ENCODE data around the gene GNAI3. TPM values are rescaled to one million over a fixed set of nuclear protein-coding genes. Genes with fewer than 3 reads are reported as not detected.

Gene GNAI3
- total RNA-seq, 1 experiment from 2014 or later = 9.9 TPM

DNA sequence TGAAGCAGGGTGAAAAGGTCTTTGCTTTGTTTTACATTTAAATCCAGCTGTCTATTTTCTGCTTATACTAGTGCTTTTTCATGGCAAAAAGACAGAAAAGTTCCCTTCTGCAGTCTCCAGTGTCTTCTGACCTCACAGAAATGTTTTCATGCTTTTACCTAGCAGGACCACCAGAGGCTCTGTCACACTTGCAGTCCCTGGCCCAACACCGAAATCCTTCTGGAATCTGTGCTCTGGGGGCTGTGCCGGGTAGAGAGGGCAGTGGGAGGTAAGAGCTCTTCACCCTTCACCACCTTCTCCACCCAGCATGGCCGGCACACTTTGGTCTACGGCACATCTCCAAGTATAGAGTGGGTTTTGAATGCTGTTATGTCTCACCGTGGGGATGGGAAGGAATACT lies 50.2 kb downstream of the GNAI3 start:
- H4K8ac ChIP-seq (replicated peaks; ENCODE audit: insufficient read length, low read depth, low read length) = no peak overlapping the region
- no peaks in the 10 kb centered on the region for H3K27me3 ChIP-seq (ENCODE audit: insufficient read depth, low read length)
- H3K56ac ChIP-seq (ENCODE audit: insufficient read length, low read depth, low read length) = no peak overlapping the region
- H2BK12ac ChIP-seq (ENCODE audit: insufficient read length, low read depth, low read length) = no peak overlapping the region
- H4K5ac ChIP-seq (ENCODE audit: insufficient read length, low read depth, low read length) = no peak overlapping the region
- Mint-ChIP-seq H3K27ac (no peak overlapping the region; a peak in 1 of 7 replicates), H3K27me3 (ENCODE audit: low read depth) (no peaks in the 10 kb centered on the region), H3K36me3 (ENCODE audit: insufficient read depth in 1 of 3, low read depth in 3 of 3) (peaks cover 3 to 10% (median 8%) of the 10 kb centered on the region in 3 experiments; a peak in 5 of 7 replicates), H3K4me1 (peaks cover 3 to 9% of the 10 kb centered on the region in 2 experiments; a peak in 1 of 4 replicates), H3K4me3 (no peak overlapping the region), H3K9me3 (no peaks in the 10 kb centered on the region)
- TF ChIP-seq CTCF (conservative IDR thresholded peaks at IDR 0.05) = peak; percentile 58
- WGBS (ENCODE audit: extremely low coverage, insufficient read length, low lambda C conversion rate) = no CpG with 5 or more reads among the region's 5 CpGs
- no peak overlapping the region for H2BK15ac ChIP-seq (ENCODE audit: low read depth, low read length)
- H2BK5ac ChIP-seq (ENCODE audit: insufficient read length, low read length) = no peak overlapping the region
- H2BK120ac ChIP-seq (ENCODE audit: low read depth, low read length, poor library complexity, severe bottlenecking) = no peak overlapping the region
- no peak overlapping the region for H2AFZ ChIP-seq (ENCODE audit: low read length)
- no peak overlapping the region for H3K27ac ChIP-seq (ENCODE audit: insufficient read length, low read depth, low read length)
- no peaks in the 10 kb centered on the region for H3K9me3 ChIP-seq (ENCODE audit: control insufficient read depth, low read depth, low read length)
- no peaks in the 10 kb centered on the region for H3K79me1 ChIP-seq (ENCODE audit: insufficient read depth, low read depth, low read length, poor library complexity, severe bottlenecking)
- no peak overlapping the region for H4K91ac ChIP-seq (ENCODE audit: insufficient read length, low read depth, low read length)
- no peak overlapping the region for H2BK20ac ChIP-seq (ENCODE audit: low read depth, low read length, poor library complexity, severe bottlenecking)
- H3K4me1 ChIP-seq (ENCODE audit: insufficient read depth, low read length) = no peaks in the 10 kb centered on the region
- no peaks in the 10 kb centered on the region for H3K79me2 ChIP-seq (ENCODE audit: insufficient read depth, low read length)
- no peak overlapping the region for H3K14ac ChIP-seq (ENCODE audit: insufficient read depth, low read length)
- no peak overlapping the region for H3T11ph ChIP-seq (ENCODE audit: low read length)
- H3K23ac ChIP-seq (ENCODE audit: insufficient read length, low read depth, low read length) = no peak overlapping the region
- no peak overlapping the region for H2AK5ac ChIP-seq (ENCODE audit: insufficient read length, low read length)
- H3K4me2 ChIP-seq (ENCODE audit: insufficient read depth, insufficient read length, low read length) = no peak overlapping the region
- no peak overlapping the region for H3K18ac ChIP-seq (ENCODE audit: insufficient read length, low read depth, low read length)
- H3K9ac ChIP-seq (ENCODE audit: extremely low read depth, insufficient read length, low read length) = no peak overlapping the region
- H3K23me2 ChIP-seq (ENCODE audit: insufficient read length, low read depth, low read length, poor library complexity, severe bottlenecking) = no peaks in the 10 kb centered on the region
- no peak overlapping the region for H3K4ac ChIP-seq (ENCODE audit: low read depth, low read length)
- peak; percentile 58 for DNase-seq
- H4K20me1 ChIP-seq (ENCODE audit: control insufficient read depth, insufficient read depth, insufficient read length) = no peaks in the 10 kb centered on the region

Measured in H9 (cell line).